K562 (cell line): ENCODE measurements around the gene TMEM143. TPM values are rescaled to one million over a fixed set of nuclear protein-coding genes. Genes with fewer than 3 reads are reported as not detected.
A peak's percentile ranks its signal among the peaks of the same experiment; 100 is the strongest.

Experiments used
- BCLAF1 ChIP-seq, 2 experiments: fragments of 450-650 bp in 1 of 2; IDR thresholded peaks; 2 replicates each; pipeline ENCODE4 v1.6.1; 2011 to 2017; ENCODE audit warnings: low read depth in 2 of 2, antibody characterized with exemption in 1 of 2, borderline replicate concordance in 1 of 2, low read length in 1 of 2, mild to moderate bottlenecking in 1 of 2, mixed read lengths in 1 of 2; ENCODE audit not compliant: control insufficient read depth in 1 of 2
- BRD4 ChIP-seq: fragments of 200-600 bp; sonication (generic); IDR thresholded peaks from 2 replicates; pipeline ENCODE4 v1.6.1; 2017; ENCODE audit warnings: inconsistent platforms
- BRD9 ChIP-seq: fragments of 450-650 bp; IDR thresholded peaks from 2 replicates; pipeline ENCODE4 v1.6.1; 2018; ENCODE audit warnings: low read depth; ENCODE audit not compliant: partially characterized antibody
- DEAF1 ChIP-seq: fragments of 450-650 bp; formaldehyde crosslinking; IDR thresholded peaks from 2 replicates; pipeline ENCODE4 v1.4.0; 2020; ENCODE audit warnings: mild to moderate bottlenecking, moderate library complexity
- EGR1 ChIP-seq: fragments of 450-650 bp; conservative IDR thresholded peaks from 2 replicates; pipeline ENCODE4 v1.6.1; 2017; ENCODE audit warnings: mild to moderate bottlenecking
- FOS ChIP-seq: IDR thresholded peaks from 3 replicates; pipeline ENCODE4 v1.6.1; 2011; ENCODE audit not compliant: insufficient read length; ENCODE audit errors: extremely low read depth
- HDAC6 ChIP-seq: IDR thresholded peaks from 2 replicates; pipeline ENCODE4 v1.6.1; 2012; ENCODE audit warnings: low read depth, mild to moderate bottlenecking, control low read depth, inconsistent platforms, low read length, moderate library complexity
- PHF21A ChIP-seq: fragments of 450-650 bp; IDR thresholded peaks from 2 replicates; pipeline ENCODE4 v1.6.1; 2017; ENCODE audit warnings: low read depth, borderline replicate concordance
- POLR2H ChIP-seq: IDR thresholded peaks from 2 replicates; pipeline ENCODE4 v1.6.1; 2016; ENCODE audit warnings: missing genetic modification characterization, low read depth, mild to moderate bottlenecking, control low read depth, missing compliant biosample characterization, moderate library complexity
- SMAD1 ChIP-seq: fragments of 150-350 bp; IDR thresholded peaks from 2 replicates; pipeline ENCODE4 v1.6.1; 2014; ENCODE audit warnings: low read length, low read depth; ENCODE audit not compliant: partially characterized antibody
- SMARCC2 ChIP-seq: fragments of 450-650 bp; IDR thresholded peaks from 2 replicates; pipeline ENCODE4 v1.6.1; 2017; ENCODE audit warnings: antibody characterized with exemption, moderate library complexity, mild to moderate bottlenecking, low read depth
- SPI1 ChIP-seq: IDR thresholded peaks from 2 replicates; pipeline ENCODE4 v1.6.1; 2011; ENCODE audit warnings: low read depth, low read length, control low read depth, borderline replicate concordance
- TAL1 ChIP-seq: fragments of 450-650 bp; IDR thresholded peaks from 2 replicates; pipeline ENCODE4 v1.6.1; 2016; ENCODE audit warnings: mild to moderate bottlenecking
- TCFL5 ChIP-seq: fragments of 250-450 bp; sonication (Bioruptor Pico); conservative IDR thresholded peaks from 2 replicates; pipeline ENCODE4 v1.6.1; 2021; ENCODE audit warnings: mild to moderate bottlenecking, moderate library complexity, matching md5 sums
- THRAP3 ChIP-seq: fragments of 450-650 bp; IDR thresholded peaks from 2 replicates; pipeline ENCODE4 v1.6.1; 2016; ENCODE audit warnings: mild to moderate bottlenecking, inconsistent platforms, borderline replicate concordance
- TOE1 ChIP-seq, 2 experiments: fragments of 450-650 bp in 1 of 2; sonication (generic) in 1 of 2; formaldehyde crosslinking in 1 of 2; IDR thresholded peaks; 2 replicates each; pipeline versions ENCODE4 v1.7.1 to v1.8.0; 2016 to 2022; ENCODE audit warnings: borderline replicate concordance in 2 of 2, mild to moderate bottlenecking in 2 of 2, antibody characterized with exemption in 1 of 2, inconsistent platforms in 1 of 2, low read depth in 1 of 2, missing genetic modification reagents in 1 of 2, moderate library complexity in 1 of 2
- ZBTB2 ChIP-seq: fragments of 450-650 bp; IDR thresholded peaks from 2 replicates; pipeline ENCODE4 v1.6.1; 2016; ENCODE audit warnings: antibody characterized with exemption
- ZBTB43 ChIP-seq: sonication (generic); formaldehyde crosslinking; IDR thresholded peaks from 2 replicates; pipeline ENCODE4 v1.8.0; 2023; ENCODE audit warnings: mild to moderate bottlenecking, missing genetic modification reagents
- ZNF384 ChIP-seq: IDR thresholded peaks from 2 replicates; pipeline ENCODE4 v1.6.1; 2012; ENCODE audit warnings: low read depth, low read length, improper control_type of control experiment
- ZNF408 ChIP-seq: fragments of 250-450 bp; sonication (Bioruptor Pico); IDR thresholded peaks from 2 replicates; pipeline ENCODE4 v1.4.0; 2020; ENCODE audit warnings: low read depth, mild to moderate bottlenecking, moderate library complexity
- polyA plus RNA-seq, 8 experiments: library from polyadenylated mRNA; depleted of rRNA in 4 of 8; stranded (reverse) in 5 of 8; unstranded in 3 of 8; fragments of >200 nt; fragmentation: Nextera tagmentation in 2 of 8; fragmentation: Illumina TruSeq in 1 of 8; extraction: Ambion mirVana in 2 of 8; extraction: Trizol in 1 of 8; gene quantifications; 2 replicates each; pipeline versions ENCODE4 v1.2.1 to v1.2.3, GENCODE V29; 2011 to 2014; ENCODE audit warnings: inconsistent platforms in 1 of 8, missing spikeins in 1 of 8
- total RNA-seq, 7 experiments: library from RNA; depleted of rRNA in 6 of 7; stranded (reverse); fragments of >200 nt in 6 of 7; fragmentation: Illumina TruSeq in 2 of 7; extraction: Trizol in 2 of 7; gene quantifications; 2 replicates each; pipeline versions ENCODE4 v1.2.1 to v1.2.3, GENCODE V29; 2011 to 2021; ENCODE audit warnings: low replicate concordance in 1 of 7

The TMEM143 gene
- total and polyA plus RNA-seq, 9 of the 15 experiments (the other 6 are each of a cell fraction or from before 2014, with no cell fraction given) = 0.66 to 8.8 (median 4.3) TPM

- TF ChIP-seq ZBTB2 (peak; percentile 74; the same call in 1 of the 2 replicates), ZBTB43 (CRISPR knock-in tag) (no peak), SPI1 (no peak; the same call in none of the 2 replicates), ZNF384 (0 out of 2 replicates have a peak, but pooled peaks have one; percentile 6), ZNF408 (CRISPR knock-in tag) (no peak), TCFL5 (CRISPR knock-in tag) (no peak), POLR2H (tag) (peak; percentile 78), BCLAF1 (IDR thresholded peaks at IDR 0.05; ENCODE audit: borderline replicate concordance in 1 of 2, control insufficient read depth in 1 of 2, low read depth in 2 of 2, low read length in 1 of 2) (peak in 1 of 2 experiments; percentile 69; a peak in 1 of 4 replicates), THRAP3 (no peak), SMAD1 (peak; percentile 8), TOE1 (IDR thresholded peaks at IDR 0.05; ENCODE audit: borderline replicate concordance) (peak; percentile 68), TOE1 (CRISPR knock-in tag; IDR thresholded peaks at IDR 0.05; ENCODE audit: borderline replicate concordance, low read depth) (no peak), PHF21A (peak; percentile 18; the same call in 1 of the 2 replicates), TAL1 (peak; percentile 29; the same call in 1 of the 2 replicates), EGR1 (0 out of 2 replicates have a peak, but pooled peaks have one; percentile 4), BRD4 (peak; percentile 24), SMARCC2 (peak; percentile 32; the same call in 1 of the 2 replicates), BRD9 (peak; percentile 68), DEAF1 (CRISPR knock-in tag) (no peak), HDAC6 (no peak), FOS (no peak)
Measured at GRCh38 chr19:48325265-48325910, 38.4 kb downstream of the TMEM143 start, which contains the start of gene EMP3 (continued).
